Measurements from ENCODE around the gene C22orf39. TPM values are rescaled to one million over a fixed set of nuclear protein-coding genes. Genes with fewer than 3 reads are reported as not detected.
A peak's percentile ranks its signal among the peaks of the same experiment; 100 is the strongest.

The C22orf39 gene
- total RNA-seq, 2 experiments from 2014 or later, result 52.1 to 64.8 TPM

DNA sequence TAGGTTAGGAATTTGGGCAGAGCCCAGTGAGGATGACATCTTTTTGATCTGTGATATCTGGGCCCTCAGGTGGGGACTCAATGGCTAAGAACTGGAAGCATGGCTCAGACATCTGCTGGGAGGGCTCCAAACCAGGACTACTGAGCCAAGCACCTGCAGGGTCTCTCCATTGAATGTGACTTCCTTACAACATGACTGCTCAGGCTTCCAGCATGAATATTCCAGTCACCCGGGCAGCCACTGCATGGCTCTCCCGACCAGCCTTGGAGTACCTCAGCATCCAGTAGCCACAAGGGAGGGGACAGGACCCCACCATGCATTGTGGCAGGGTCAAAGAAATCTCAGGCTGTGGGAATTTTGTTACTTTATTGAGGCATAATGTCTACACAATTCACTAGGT is 40.8 kb upstream of the C22orf39 start:
- DNase-seq (ENCODE audit: low spot score), result no peak
- intact Hi-C loops (cut with micrococcal nuclease; ENCODE audit: unreplicated experiment), result no loop called here

DNA sequence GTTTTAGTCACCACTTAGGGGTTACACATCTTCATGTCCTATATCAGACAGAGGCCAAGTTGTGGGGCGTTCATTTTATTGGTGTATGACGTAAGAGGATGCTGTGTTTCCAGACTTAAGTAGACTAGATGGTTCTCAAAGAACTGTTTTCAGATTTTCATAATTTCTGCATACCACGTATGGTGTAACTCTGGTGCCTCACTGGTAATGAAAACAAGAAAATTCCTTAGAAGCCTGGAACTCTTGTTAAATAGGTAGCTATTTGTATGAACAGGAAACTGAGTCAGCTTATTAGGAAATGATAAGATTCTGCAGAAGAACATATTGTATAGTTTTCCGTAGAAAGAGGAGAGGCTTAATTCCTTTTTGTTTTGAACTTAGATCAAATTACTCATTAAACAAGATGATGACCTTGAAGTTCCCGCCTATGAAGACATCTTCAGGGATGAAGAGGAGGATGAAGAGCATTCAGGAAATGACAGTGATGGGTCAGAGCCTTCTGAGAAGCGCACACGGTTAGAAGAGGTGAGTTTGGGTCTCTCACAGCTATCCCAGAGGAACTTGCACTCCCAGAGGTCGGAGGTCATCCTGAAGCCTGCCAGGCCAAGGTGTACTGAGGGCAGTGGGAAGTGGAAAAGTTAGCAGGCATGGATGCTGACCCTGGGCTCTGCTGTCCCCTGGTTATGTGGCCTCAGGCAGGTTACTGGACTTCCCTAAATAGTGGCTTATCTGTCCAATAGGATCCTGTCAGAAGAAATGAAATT is 36.2 kb upstream of the C22orf39 start:
- Histone ChIP-seq H3K27ac (ENCODE audit: low read depth, low read length, poor library complexity, severe bottlenecking) (no peak overlapping the region), H4K20me1 (ENCODE audit: insufficient read depth, low read length) (peaks cover 13% of the 10 kb centered on the region), H3K9me2 (ENCODE audit: insufficient read depth, low read length) (no peaks in the 10 kb centered on the region), H3K4me1 (ENCODE audit: insufficient read depth, low read length, poor library complexity, severe bottlenecking) (peaks cover 5% of the 10 kb centered on the region), H3K36me3 (ENCODE audit: insufficient read depth, low read length) (peaks cover 75% of the 10 kb centered on the region), H3K79me2 (ENCODE audit: insufficient read depth, low read depth, low read length) (peaks cover 27% of the 10 kb centered on the region), H3K4me2 (ENCODE audit: low read length) (no peak overlapping the region), H3K4me3 (ENCODE audit: low read depth, low read length, poor library complexity, severe bottlenecking) (no peak overlapping the region), H3K9me3 (ENCODE audit: low read length) (no peaks in the 10 kb centered on the region), H2AFZ (ENCODE audit: low read length) (no peak overlapping the region)
- intact Hi-C loops (cut with micrococcal nuclease; ENCODE audit: unreplicated experiment), result loop anchor here (5.0 kb wide), 1 partner anchor 36 kb away; the partner anchor contains the start of gene C22orf39
- DNase-seq (ENCODE audit: low spot score), result no peak
- BruUV-seq (replicated peaks), result no TSS peak
- POLR2A ChIA-PET, result interaction anchor here (1.0 kb wide), 1 partner anchor 309 kb away, joined by 3 read pairs; no protein-coding TSS in a partner anchor
- TF ChIP-seq, protein P1, sequence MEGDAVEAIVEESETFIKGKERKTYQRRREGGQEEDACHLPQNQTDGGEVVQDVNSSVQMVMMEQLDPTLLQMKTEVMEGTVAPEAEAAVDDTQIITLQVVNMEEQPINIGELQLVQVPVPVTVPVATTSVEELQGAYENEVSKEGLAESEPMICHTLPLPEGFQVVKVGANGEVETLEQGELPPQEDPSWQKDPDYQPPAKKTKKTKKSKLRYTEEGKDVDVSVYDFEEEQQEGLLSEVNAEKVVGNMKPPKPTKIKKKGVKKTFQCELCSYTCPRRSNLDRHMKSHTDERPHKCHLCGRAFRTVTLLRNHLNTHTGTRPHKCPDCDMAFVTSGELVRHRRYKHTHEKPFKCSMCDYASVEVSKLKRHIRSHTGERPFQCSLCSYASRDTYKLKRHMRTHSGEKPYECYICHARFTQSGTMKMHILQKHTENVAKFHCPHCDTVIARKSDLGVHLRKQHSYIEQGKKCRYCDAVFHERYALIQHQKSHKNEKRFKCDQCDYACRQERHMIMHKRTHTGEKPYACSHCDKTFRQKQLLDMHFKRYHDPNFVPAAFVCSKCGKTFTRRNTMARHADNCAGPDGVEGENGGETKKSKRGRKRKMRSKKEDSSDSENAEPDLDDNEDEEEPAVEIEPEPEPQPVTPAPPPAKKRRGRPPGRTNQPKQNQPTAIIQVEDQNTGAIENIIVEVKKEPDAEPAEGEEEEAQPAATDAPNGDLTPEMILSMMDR (conservative IDR thresholded peaks at IDR 0.05; ENCODE audit: low read length), result no peak
- no peak for TF ChIP-seq EZH2phosphoT487 (IDR thresholded peaks at IDR 0.05; ENCODE audit: borderline replicate concordance, low read depth, low read length)
- CTCF ChIA-PET (ENCODE audit: unreplicated experiment), result no interaction called here

More for the DNA sequence above, 40.8 kb upstream of the C22orf39 start:
- no peak overlapping the region for H3K4me2 ChIP-seq (ENCODE audit: low read length)
- ChIA-PET CTCF (ENCODE audit: unreplicated experiment) (no interaction called here), POLR2A (interaction anchor here (0.6 kb wide), 1 partner anchor 18 kb away, joined by 3 read pairs; no protein-coding TSS in a partner anchor)
- H3K36me3 ChIP-seq (ENCODE audit: insufficient read depth, low read length), result peaks cover 89% of the 10 kb centered on the region
- H3K9me3 ChIP-seq (ENCODE audit: low read length), result no peaks in the 10 kb centered on the region
- no peak overlapping the region for H2AFZ ChIP-seq (ENCODE audit: low read length)
- H3K4me1 ChIP-seq (ENCODE audit: insufficient read depth, low read length, poor library complexity, severe bottlenecking), result no peaks in the 10 kb centered on the region
- TF ChIP-seq EZH2phosphoT487 (IDR thresholded peaks at IDR 0.05; ENCODE audit: borderline replicate concordance, low read depth, low read length), result no peak
- TF ChIP-seq, protein P1 (conservative IDR thresholded peaks at IDR 0.05; ENCODE audit: low read length), result no peak
- peaks cover 7% of the 10 kb centered on the region; the same call in 1 of the 2 replicates for H3K79me2 ChIP-seq (ENCODE audit: insufficient read depth, low read depth, low read length)
- no peak overlapping the region for H3K27ac ChIP-seq (ENCODE audit: low read depth, low read length, poor library complexity, severe bottlenecking)
- H3K4me3 ChIP-seq (ENCODE audit: low read depth, low read length, poor library complexity, severe bottlenecking), result no peak overlapping the region
- H3K9me2 ChIP-seq (ENCODE audit: insufficient read depth, low read length), result no peaks in the 10 kb centered on the region
- peaks cover 9% of the 10 kb centered on the region; the same call in 1 of the 2 replicates for H4K20me1 ChIP-seq (ENCODE audit: insufficient read depth, low read length)
- BruUV-seq (replicated peaks), result TSS peak; percentile 21

DNA sequence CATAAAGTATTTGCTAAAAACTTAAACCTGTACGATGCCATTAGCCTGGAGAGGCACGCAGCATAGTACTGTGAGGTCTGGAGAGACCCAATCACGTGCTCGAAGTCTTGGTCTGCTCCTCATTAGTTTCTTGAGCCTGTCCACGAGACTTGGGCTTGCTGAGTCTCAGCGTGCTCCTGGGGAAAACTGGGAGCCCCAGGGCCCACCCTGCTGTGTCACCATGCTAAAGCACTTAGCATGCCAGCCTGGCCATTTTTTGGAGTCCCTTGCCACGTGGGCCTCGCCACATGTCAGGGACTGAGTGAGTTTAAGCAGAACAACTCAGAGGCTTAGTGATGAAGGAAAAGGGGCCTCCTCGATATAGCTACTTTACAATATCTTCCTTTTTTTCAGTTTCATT is 34.8 kb upstream of the C22orf39 start:
- no TSS peak for BruUV-seq (replicated peaks)
- Histone ChIP-seq H3K4me2 (ENCODE audit: low read length) (no peak overlapping the region), H3K9me2 (ENCODE audit: insufficient read depth, low read length) (no peaks in the 10 kb centered on the region), H3K27ac (ENCODE audit: low read depth, low read length, poor library complexity, severe bottlenecking) (no peak overlapping the region), H3K79me2 (ENCODE audit: insufficient read depth, low read depth, low read length) (peaks cover 40% of the 10 kb centered on the region), H4K20me1 (ENCODE audit: insufficient read depth, low read length) (peaks cover 19% of the 10 kb centered on the region), H3K4me3 (ENCODE audit: low read depth, low read length, poor library complexity, severe bottlenecking) (no peak overlapping the region), H2AFZ (ENCODE audit: low read length) (no peak overlapping the region), H3K4me1 (ENCODE audit: insufficient read depth, low read length, poor library complexity, severe bottlenecking) (peaks cover 10% of the 10 kb centered on the region), H3K9me3 (ENCODE audit: low read length) (no peaks in the 10 kb centered on the region), H3K36me3 (ENCODE audit: insufficient read depth, low read length) (peaks cover 61% of the 10 kb centered on the region)
- intact Hi-C loops (cut with micrococcal nuclease; ENCODE audit: unreplicated experiment), result loop anchor here (5.0 kb wide), 1 partner anchor 35 kb away; the partner anchor contains the start of gene C22orf39
- CTCF ChIA-PET (ENCODE audit: unreplicated experiment), result no interaction called here
- POLR2A ChIA-PET, result interaction anchor here (0.6 to 0.7 kb wide), 2 partner anchors 101 to 168 kb away, joined by 3 to 4 read pairs; no protein-coding TSS in a partner anchor
- TF ChIP-seq EZH2phosphoT487 (IDR thresholded peaks at IDR 0.05; ENCODE audit: borderline replicate concordance, low read depth, low read length), result no peak
- TF ChIP-seq, protein P1 (conservative IDR thresholded peaks at IDR 0.05; ENCODE audit: low read length), result no peak
- no peak for DNase-seq (ENCODE audit: low spot score)

Measured in OCI-LY7 (cell line).